SK-N-SH treated with all-trans-retinoic acid at 6 μM for 48 hours (cell line): ENCODE data around the gene GRID1.

Experiments
- ARNTL ChIP-seq: fragments of 450-650 bp; formaldehyde crosslinking; IDR thresholded peaks from 2 replicates; pipeline ENCODE4 v1.5.0; 2020; ENCODE audit warnings: low read depth, mild to moderate bottlenecking, moderate library complexity, borderline replicate concordance
- CREB5 ChIP-seq: fragments of 250-450 bp; sonication (Bioruptor Pico); IDR thresholded peaks from 2 replicates; pipeline ENCODE4 v1.5.1; 2020; ENCODE audit warnings: low read depth, mild to moderate bottlenecking, moderate library complexity
- CSDC2 ChIP-seq: fragments of 250-450 bp; sonication (Bioruptor Pico); IDR thresholded peaks from 2 replicates; pipeline ENCODE4 v1.5.0; 2020; ENCODE audit warnings: mild to moderate bottlenecking, moderate library complexity
- ESRRG ChIP-seq: fragments of 250-450 bp; sonication (Bioruptor Pico); IDR thresholded peaks from 2 replicates; pipeline ENCODE4 v1.6.1; 2021; ENCODE audit warnings: mild to moderate bottlenecking
- TCF4 ChIP-seq: fragments of 250-450 bp; sonication (Bioruptor Pico); IDR thresholded peaks from 2 replicates; pipeline ENCODE4 v1.8.0; 2021; ENCODE audit warnings: mild to moderate bottlenecking, moderate library complexity, borderline replicate concordance
- TSHZ2 ChIP-seq: fragments of 250-450 bp; sonication (Bioruptor Pico); IDR thresholded peaks from 2 replicates; pipeline ENCODE4 v1.5.0; 2020; ENCODE audit warnings: mild to moderate bottlenecking, moderate library complexity
- ZFP3 ChIP-seq: fragments of 250-450 bp; sonication (Bioruptor Pico); IDR thresholded peaks from 2 replicates; pipeline ENCODE4 v1.5.0; 2020; ENCODE audit warnings: mild to moderate bottlenecking, moderate library complexity
- ZFP30 ChIP-seq: fragments of 450-650 bp; formaldehyde crosslinking; IDR thresholded peaks from 2 replicates; pipeline ENCODE4 v1.5.0; 2022; ENCODE audit warnings: mild to moderate bottlenecking, moderate library complexity
- ZNF8 ChIP-seq: fragments of 450-650 bp; formaldehyde crosslinking; IDR thresholded peaks from 2 replicates; pipeline ENCODE4 v1.5.0; 2020; ENCODE audit warnings: mild to moderate bottlenecking, moderate library complexity

GRCh38 chr10:86019141-86019540 is 347.5 kb downstream of the GRID1 start:
- TF ChIP-seq ESRRG (CRISPR knock-in tag): no peak
- TF ChIP-seq ZFP30 (CRISPR knock-in tag): no peak
- no peak for TF ChIP-seq CREB5 (CRISPR knock-in tag)
- no peak for TF ChIP-seq ARNTL (CRISPR knock-in tag)
- no peak for TF ChIP-seq ZFP3
- TF ChIP-seq ZNF8: no peak
- TF ChIP-seq TSHZ2 (CRISPR knock-in tag): no peak
- no peak for TF ChIP-seq TCF4 (CRISPR knock-in tag)
- no peak for TF ChIP-seq CSDC2
